ENCODE measurements around the gene MFF. TPM values are rescaled to one million over a fixed set of nuclear protein-coding genes. Genes with fewer than 3 reads are reported as not detected.

MFF gene
- total RNA-seq, 1 donor from 2014 or later, result 65.9 TPM

DNA sequence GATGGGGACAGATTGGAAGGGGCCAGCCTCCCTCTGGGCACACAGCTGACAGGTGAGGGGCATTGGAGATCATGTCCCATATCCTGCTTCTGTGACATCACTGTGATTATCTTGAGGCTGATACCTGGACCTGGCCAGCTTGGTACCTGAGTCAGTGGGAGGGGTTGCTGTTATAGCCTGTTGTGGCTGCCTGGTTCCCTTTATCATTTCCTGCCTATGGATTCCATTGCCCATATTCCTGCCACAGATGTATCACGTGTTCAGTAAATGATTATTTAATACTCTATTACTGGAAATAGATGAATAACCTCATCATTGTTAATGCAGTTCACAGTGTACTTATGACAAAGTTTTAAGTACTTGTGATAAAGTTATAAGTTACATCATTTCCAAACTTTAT, 70.5 kb downstream of the MFF start:
- DNase-seq (ENCODE audit: low spot score in 2 of 2), result peak in 1 of 2 donors; percentile 33
- Histone ChIP-seq H3K9me3 (no peaks in the 10 kb centered on the region), H3K27me3 (no peaks in the 10 kb centered on the region), H3K27ac (no peak overlapping the region), H3K4me3 (no peak overlapping the region), H3K4me1 (no peaks in the 10 kb centered on the region), H3K36me3 (no peaks in the 10 kb centered on the region)
- TF ChIP-seq, protein P1, sequence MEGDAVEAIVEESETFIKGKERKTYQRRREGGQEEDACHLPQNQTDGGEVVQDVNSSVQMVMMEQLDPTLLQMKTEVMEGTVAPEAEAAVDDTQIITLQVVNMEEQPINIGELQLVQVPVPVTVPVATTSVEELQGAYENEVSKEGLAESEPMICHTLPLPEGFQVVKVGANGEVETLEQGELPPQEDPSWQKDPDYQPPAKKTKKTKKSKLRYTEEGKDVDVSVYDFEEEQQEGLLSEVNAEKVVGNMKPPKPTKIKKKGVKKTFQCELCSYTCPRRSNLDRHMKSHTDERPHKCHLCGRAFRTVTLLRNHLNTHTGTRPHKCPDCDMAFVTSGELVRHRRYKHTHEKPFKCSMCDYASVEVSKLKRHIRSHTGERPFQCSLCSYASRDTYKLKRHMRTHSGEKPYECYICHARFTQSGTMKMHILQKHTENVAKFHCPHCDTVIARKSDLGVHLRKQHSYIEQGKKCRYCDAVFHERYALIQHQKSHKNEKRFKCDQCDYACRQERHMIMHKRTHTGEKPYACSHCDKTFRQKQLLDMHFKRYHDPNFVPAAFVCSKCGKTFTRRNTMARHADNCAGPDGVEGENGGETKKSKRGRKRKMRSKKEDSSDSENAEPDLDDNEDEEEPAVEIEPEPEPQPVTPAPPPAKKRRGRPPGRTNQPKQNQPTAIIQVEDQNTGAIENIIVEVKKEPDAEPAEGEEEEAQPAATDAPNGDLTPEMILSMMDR (IDR thresholded peaks at IDR 0.05), result no peak
- intact Hi-C loops (cut with DNase I), result no loop called here

DNA sequence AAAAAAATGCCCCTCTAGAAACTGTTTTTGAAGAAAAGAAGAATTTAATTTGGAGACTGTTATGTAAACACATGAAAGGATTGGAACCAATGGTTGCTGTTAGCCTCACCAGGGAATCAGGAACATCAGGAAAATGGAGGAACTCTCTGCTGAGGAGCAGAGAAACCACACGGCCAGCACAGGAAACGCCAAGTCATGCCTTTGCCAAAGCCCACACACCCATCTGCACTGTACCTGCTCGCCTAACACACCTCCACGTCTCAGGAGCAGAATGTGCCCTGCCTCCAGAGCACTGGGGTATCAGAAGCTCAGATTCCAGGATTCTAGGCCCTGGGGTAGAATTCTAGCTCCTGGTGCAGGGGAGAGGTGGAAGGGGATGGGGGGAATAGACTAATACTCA, 72.5 kb downstream of the MFF start:
- Histone ChIP-seq H3K27ac (no peak overlapping the region), H3K4me1 (no peaks in the 10 kb centered on the region), H3K9me3 (no peaks in the 10 kb centered on the region), H3K36me3 (no peaks in the 10 kb centered on the region), H3K27me3 (no peaks in the 10 kb centered on the region), H3K4me3 (no peak overlapping the region)
- DNase-seq (ENCODE audit: low spot score in 2 of 2), result peak in 1 of 2 donors; percentile 57
- TF ChIP-seq, protein P1 (IDR thresholded peaks at IDR 0.05), result no peak
- intact Hi-C loops (cut with DNase I), result no loop called here

DNA sequence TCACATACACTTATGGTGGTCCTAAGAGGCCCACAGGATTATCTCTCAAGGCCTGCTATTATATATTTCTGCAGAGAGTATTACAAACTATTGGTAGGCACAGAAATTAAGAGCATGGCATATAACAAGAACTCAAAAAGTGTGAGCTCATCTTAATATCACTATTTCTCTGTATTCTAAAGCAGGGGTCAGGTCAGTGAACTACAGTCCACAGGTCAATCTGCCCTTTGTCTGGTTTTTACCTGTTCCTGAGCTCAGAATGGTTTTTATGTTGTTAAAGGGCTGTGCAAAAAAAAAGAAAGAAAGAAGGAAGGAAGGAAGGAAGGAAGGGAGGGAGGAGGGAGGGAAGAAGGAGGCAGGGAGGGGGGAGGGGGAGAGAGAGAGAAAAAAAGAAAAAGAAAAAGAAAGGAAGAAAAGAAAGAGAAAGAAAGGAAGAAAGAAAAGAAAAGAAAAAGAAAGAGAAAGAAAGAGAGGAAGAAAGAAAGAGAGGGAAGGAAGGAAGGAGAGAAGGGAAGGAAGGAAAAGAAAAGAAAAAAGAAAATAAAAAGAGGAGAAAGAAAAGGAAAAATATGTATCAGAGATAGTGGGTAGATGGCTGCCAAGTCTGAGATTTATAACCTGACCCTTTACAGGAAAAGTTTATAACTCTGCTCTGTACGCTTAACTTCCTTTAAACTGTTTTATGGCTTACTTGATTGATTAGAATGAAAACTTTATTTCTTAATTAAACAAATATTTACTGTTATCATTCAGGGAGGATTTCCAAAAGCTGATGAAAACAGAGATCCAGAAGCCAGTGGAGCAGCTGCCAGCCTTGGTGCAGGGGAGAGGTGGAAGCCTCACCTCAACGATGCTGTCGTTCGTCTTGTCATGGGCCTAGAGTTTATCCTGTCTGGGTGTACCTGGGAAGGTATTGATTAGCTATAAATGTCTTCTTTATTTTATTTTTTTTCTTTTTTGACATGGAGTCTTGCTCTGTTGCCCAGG, 73.9 kb downstream of the MFF start:
- H3K27me3 ChIP-seq, result no peaks in the 10 kb centered on the region
- TF ChIP-seq, protein P1 (IDR thresholded peaks at IDR 0.05), result no peak
- H3K9me3 ChIP-seq, result no peaks in the 10 kb centered on the region
- intact Hi-C loops (cut with DNase I), result no loop called here
- no peaks in the 10 kb centered on the region for H3K36me3 ChIP-seq
- H3K4me3 ChIP-seq, result no peak overlapping the region
- H3K27ac ChIP-seq, result no peak overlapping the region
- peak in 1 of 2 donors; percentile 24 for DNase-seq (ENCODE audit: low spot score in 2 of 2)
- no peaks in the 10 kb centered on the region for H3K4me1 ChIP-seq

DNA sequence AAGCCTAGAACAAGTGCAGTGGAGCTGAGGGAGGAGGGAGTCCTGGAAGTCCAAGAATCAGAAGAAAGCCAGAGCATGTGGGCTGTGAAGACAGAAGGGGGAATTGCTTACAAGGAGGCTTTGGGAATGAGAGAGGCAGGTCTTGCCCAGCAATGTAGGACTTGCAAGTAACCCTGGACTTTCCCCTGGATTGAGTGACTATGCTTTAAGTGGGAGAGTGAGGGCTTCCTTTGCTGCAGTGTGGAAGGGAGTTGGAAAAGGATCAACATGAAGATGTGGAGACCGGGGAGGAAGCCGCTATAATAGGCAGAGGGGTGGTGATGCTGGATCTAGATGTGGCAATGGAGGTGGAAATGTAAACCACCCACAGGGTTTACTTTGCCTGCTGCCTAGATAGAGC, 76.5 kb downstream of the MFF start:
- H3K27me3 ChIP-seq, result no peaks in the 10 kb centered on the region
- H3K4me3 ChIP-seq, result no peak overlapping the region
- DNase-seq (ENCODE audit: low spot score in 2 of 2), result peak in 1 of 2 donors; percentile 38
- TF ChIP-seq, protein P1 (IDR thresholded peaks at IDR 0.05), result no peak
- H3K4me1 ChIP-seq, result peaks cover 0 to 3% of the 10 kb centered on the region in 2 donors
- H3K36me3 ChIP-seq, result no peaks in the 10 kb centered on the region
- H3K27ac ChIP-seq, result no peak overlapping the region
- intact Hi-C loops (cut with DNase I), result loop anchor here (10.0 kb wide), 2 partner anchors 253 to 483 kb away; no protein-coding TSS in a partner anchor
- H3K9me3 ChIP-seq, result no peaks in the 10 kb centered on the region

DNA sequence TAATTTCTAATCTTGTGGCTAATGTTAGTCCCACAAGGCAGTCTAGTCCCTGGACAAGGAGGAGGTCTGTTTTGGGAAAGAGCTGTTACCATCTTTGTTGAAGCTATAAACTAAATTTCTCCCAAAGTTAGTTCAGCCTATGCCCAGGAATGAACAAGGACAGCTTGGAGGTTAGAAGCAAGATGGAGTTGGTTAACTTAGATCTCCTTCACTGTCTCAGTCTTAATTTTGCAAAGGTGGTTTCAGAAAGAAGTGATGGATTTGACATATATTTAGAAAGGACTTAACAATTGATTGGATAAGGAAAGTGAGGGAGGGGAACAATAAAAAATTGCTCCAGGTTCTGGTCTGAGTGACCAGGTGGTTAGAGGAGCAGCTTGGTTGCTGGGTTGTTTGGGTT, 77.3 kb downstream of the MFF start:
- intact Hi-C loops (cut with DNase I), result loop anchor here (10.0 kb wide), 2 partner anchors 252 to 482 kb away; no protein-coding TSS in a partner anchor
- DNase-seq (ENCODE audit: low spot score in 2 of 2), result no peak
- Histone ChIP-seq H3K27me3 (no peaks in the 10 kb centered on the region), H3K4me3 (no peak overlapping the region), H3K36me3 (no peaks in the 10 kb centered on the region), H3K4me1 (peaks cover 0 to 10% of the 10 kb centered on the region in 2 donors), H3K27ac (no peak overlapping the region), H3K9me3 (no peaks in the 10 kb centered on the region)
- TF ChIP-seq, protein P1 (IDR thresholded peaks at IDR 0.05), result no peak

Data from ascending aorta (tissue), 2 donors.